GM18858 (cell line): ENCODE measurements around the gene LRRC4C.

Experiments
- ATAC-seq: cut with Tn5 transposase; IDR thresholded peaks from one replicate; pipeline ENCODE4 v1.9.1; 2021; ENCODE audit not compliant: unreplicated experiment

Gene LRRC4C

DNA sequence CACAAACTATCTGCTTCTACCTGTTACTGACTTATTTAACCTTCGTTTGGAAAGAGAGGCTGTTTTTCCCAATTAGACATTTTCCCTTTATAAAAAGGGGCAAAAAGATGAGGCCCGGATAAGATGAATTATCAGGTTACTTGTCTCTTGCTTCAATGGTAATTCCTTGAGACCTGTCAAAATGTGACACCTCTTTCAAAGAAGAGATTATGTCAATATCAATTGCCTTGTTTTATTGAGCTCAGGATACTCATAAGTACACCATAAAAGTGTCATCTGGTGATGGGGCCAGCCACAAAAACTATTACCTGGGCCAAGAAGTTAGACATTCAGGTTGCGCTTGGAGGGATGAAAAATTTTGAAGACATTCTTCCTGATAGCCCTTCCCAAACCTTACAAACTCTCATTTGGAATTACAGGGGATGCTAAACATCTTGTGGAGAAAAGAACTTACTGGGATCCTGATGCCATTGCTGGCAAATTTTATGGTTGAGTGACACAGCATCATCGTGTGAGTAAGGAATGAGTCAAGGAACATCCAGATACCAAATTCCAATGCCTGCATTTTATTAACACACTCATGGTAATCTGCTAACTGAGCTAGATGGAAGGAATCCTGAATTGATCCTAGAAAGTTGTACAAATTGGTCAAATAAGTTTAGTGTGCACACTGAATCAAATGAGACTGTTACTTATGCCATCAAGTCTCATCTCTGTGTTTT, 1071.2 kb downstream of the LRRC4C start:
- ATAC-seq, result no peak

DNA sequence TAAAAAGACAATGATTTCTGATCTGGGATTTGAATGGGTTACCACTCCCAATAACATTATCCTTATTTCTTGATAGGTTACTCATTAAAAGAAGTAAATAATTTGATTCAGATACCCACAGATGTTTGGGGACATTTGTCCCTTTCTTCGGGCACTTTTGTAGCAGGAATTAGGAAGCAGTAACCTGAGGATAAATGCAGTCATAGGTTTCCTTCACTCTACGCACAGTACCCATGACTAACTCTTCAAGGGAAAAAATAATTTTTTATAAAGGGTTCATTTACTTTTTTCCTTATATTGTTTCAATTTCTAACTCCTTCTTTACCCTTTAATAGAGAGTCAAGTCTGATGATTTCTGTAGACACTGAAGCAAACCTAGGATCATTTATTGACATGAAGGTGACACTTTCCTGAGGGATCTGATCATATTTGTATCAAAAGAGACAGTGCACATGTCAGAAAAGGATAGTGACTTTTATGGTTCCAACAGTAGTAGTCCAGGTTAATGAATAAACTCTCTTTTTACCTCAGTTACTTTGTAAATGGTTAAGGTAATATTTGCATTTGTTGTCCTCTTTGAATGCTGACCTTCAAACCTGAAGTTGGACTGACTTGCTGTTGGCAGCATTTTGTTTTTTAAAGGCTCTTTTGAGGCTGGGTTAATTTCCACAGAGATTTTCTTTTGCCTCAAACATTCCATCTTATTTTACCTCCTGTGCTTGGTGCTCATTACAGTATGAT, 1072.0 kb downstream of the LRRC4C start:
- no peak for ATAC-seq

GRCh38 chr11:40384991-40385390, 1074.5 kb downstream of the LRRC4C start:
- ATAC-seq, result no peak

- ATAC-seq, result no peak
Observed at GRCh38 chr11:40381481-40381880, 1078.0 kb downstream of the LRRC4C start.

- no peak for ATAC-seq
Observed at GRCh38 chr11:40380835-40381234, 1078.6 kb downstream of the LRRC4C start.

- no peak for ATAC-seq
Observed at GRCh38 chr11:40376331-40376730, 1083.1 kb downstream of the LRRC4C start.

DNA sequence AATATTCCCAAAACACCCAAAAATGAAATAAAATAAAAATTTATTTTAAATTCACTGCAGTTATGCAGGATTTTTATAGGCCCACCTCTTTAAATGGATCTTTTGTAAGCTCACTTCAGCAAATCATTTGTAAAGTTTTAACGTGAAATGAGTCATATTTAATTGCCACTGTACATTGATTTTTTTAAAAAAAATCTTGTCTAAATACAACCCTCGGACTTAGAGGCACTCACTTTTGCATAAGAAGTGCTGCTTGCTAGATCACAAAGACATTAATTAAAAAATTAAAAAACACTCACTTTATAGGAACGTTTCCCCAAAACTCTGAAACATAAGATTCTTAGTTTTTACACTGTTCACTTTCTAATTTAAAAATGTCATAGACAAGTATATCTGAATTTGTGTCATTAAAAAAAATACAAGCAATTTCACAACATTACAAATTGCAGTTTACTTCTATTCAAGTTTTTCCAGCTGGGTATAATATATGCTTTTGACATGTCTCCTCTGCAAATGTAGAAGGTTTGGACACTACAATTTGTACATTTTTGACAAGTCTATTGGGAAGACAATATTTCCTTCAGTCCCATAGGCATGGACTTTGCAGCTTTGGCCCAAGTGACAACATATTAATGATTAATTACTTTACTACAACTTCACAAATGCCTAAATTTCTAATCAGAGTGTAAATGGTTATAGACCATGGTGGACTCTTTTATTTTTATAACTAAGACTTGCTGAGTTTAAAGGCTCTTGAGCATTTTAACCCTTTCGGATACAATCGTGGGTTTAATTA, 1088.4 kb downstream of the LRRC4C start:
- ATAC-seq, result no peak

GRCh38 chr11:40360206-40360798, 1099.2 kb downstream of the LRRC4C start:
- no peak for ATAC-seq

DNA sequence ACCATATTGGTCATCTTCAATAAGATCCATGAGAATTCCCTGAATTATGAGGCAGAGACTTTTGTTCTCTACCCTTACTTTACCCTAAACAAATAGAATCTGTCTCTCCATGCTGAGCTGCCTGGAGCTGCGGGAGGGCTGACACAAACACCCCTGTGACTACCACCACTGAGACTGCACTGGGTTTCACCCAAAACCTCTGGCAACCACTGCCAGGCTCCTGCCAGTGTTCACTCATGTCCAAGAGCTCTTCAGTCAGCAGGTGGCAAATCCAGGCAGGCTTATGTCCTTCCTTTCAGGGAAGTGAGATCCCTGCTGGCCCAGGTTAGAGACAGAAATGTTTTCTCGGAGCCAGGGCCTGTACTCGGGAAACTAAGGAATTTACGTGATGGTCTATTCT, 1105.3 kb downstream of the LRRC4C start:
- ATAC-seq, result no peak

DNA sequence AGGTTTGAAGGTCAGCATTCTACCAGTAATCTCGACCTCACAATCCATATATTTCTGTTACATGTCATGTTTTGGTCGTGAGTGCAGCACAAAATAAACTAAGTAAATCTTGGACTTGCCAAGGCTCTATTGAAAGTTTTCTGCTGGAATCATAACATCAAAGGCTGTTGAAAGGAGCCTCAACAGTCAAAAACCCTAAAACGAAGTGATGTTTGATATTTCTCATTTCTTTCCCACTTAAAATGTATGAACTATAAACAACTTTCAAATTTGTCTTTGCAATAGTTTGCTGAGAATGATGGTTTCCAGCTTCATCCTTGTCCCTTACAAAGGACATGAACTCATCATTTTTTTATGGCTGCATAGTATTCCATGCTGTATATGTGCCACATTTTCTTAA, 1118.5 kb downstream of the LRRC4C start:
- no peak for ATAC-seq

DNA sequence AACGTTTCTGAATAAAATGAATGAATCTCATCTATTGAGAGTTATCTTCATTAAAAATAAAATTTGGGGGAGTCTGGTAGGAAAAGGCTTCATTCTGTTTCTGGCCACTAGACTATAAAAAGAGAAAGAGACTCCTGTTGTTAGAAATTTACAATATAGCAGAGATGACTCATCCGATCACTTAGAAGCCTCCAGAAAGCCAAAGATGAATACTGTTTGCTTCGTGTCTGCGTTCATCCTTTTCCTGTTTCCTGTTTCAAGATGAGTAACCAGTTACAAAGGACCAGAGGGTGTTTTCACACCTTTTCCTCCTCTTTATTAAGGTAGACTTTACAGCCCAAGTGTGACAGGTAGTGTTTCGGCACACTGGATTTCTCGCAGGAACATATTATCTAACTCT, 1120.7 kb downstream of the LRRC4C start:
- no peak for ATAC-seq

GRCh38 chr11:40338062-40338461, 1121.4 kb downstream of the LRRC4C start:
- no peak for ATAC-seq

GRCh38 chr11:40337118-40337517, 1122.3 kb downstream of the LRRC4C start:
- no peak for ATAC-seq

- ATAC-seq, result no peak
Observed at GRCh38 chr11:40328890-40329614, 1130.4 kb downstream of the LRRC4C start.

- ATAC-seq, result no peak
Observed at GRCh38 chr11:40323241-40323640, 1136.2 kb downstream of the LRRC4C start.

GRCh38 chr11:40321537-40321936, 1137.9 kb downstream of the LRRC4C start:
- no peak for ATAC-seq

DNA sequence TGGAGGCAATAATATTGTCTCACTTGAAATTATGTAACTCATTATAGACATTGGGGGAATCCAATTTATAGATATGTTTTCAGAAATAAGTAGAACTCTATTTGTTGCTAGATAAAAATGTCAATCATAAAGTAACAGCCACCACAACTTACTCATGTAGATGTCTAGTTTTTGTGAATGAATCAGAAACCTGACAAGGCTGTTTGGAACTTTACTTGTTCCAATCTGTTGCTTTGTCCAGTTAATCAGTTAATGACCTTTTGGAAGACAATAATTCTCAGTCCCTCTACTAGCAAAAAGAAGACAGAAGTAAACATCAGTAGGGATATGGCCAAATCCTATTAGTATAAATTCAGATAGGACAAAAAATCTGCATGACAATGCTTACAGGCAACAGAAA, 1143.3 kb downstream of the LRRC4C start:
- no peak for ATAC-seq

DNA sequence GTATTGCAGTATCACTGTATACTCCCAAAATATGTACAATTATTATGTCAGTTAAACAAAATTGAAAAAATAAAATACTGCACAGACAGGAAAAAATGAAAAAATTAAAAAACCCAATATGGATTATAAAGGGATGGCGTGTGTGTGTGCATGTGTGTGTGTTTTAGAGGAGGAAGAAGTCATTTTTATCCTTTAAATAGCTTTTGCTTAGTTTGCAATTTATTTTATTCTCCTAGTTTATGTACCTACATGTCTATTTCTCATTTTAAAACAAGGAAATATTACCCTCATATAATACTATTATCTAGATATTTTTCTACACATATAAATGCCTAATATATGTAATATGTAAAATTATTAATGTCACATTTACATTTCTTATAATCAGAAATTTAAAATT, 1144.3 kb downstream of the LRRC4C start:
- ATAC-seq, result no peak

DNA sequence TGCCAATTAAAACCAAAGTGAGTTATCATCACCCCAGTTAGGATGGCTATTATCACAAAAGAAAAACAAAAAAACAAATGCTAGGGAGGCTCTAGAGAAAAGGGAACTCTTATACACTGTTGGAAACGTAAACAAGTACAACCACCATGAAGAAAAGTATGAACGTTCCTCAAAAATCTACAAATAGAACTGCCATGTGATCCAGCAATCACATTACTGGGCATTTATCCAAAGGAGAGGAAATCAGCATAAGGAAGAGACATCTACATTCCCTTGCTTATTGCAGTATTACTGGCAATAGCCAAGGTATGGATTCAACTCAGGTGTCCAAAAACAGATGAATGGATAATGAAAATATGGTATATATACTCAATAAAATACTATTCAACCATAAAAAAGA, 1145.1 kb downstream of the LRRC4C start:
- no peak for ATAC-seq

DNA sequence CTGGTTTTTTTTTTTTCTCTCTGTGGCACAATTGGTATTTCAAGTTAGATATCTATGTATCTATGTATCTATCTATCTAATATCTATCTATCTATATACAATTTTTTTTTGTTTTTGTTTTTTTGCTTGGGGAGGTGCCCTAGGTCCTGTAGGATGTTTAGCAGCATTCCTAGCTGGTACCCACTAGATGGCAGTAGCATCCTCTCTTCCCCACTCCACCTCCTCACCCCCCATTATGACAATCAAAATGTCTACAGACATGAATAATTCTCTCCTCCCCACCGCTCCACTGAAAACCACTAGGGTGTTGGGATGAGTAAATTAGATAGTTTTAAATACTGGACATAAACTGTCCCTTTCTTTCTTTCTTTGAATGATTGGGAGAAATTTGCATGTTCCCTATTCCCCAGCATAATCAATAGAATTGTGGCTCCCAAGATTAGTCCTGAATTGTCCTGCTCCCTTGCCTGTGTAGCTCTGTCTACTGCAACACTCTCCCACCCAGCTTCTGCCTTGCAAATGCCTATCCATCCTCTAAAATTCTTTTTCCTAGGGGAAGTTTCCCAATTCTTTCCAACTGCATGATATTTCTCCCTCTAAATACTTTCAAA, 1152.4 kb downstream of the LRRC4C start:
- peak; percentile 76 for ATAC-seq
